DOHH2 (cell line): ENCODE results near the gene TBK1.

Experiments
- CTCF ChIP-seq: fragments of 200-600 bp; sonication (generic); IDR thresholded peaks from one replicate; pipeline ENCODE4 v1.5.1; 2014; ENCODE audit warnings: antibody characterized with exemption, mild to moderate bottlenecking, low read depth, low read length; ENCODE audit not compliant: poor library complexity, severe bottlenecking
- EZH2phosphoT487 ChIP-seq: fragments of 200-600 bp; sonication (generic); IDR thresholded peaks from 2 replicates; pipeline ENCODE4 v1.6.1; 2017; ENCODE audit warnings: borderline replicate concordance, mild to moderate bottlenecking, antibody characterized with exemption, low read length, moderate library complexity, mixed read lengths

GRCh38 chr12:64412459-64412858 lies 39.5 kb upstream of the TBK1 start:
- no peak for TF ChIP-seq CTCF
- no peak for TF ChIP-seq EZH2phosphoT487
